H1 (cell line): ENCODE results near the gene ASZ1. TPM values are rescaled to one million over a fixed set of nuclear protein-coding genes. Genes with fewer than 3 reads are reported as not detected.

ENCODE experiments used
- CTCF ChIA-PET: fragments of 300-600 bp; sonication (Branson Sonifier 250); formaldehyde crosslinking; loops from one replicate; lab custom pipeline; 2021; ENCODE audit not compliant: partially characterized antibody; lab: Charles Lee
- POLR2A ChIA-PET: fragments of 300-600 bp; sonication (Branson Sonifier 250); formaldehyde crosslinking; loops from one replicate; lab custom pipeline; 2021; ENCODE audit warnings: inconsistent platforms; ENCODE audit not compliant: partially characterized antibody; lab: Charles Lee
- DNase-seq, 2 experiments: peaks; one replicate each; pipeline versions ENCODE4 v3.0.0 to v3.0.0-alpha.2; 2010 to 2022; ENCODE audit warnings: low spot score in 2 of 2, low read depth in 1 of 2, mixed read lengths in 1 of 2
- FAIRE-seq: peaks from 2 replicates; lab custom pipeline; 2011; peaks lifted over from hg19 to GRCh38; lab: Jason Lieb, UNC
- H2AFZ ChIP-seq: 2 replicates; pipeline ENCODE4 v1.8.1; 2012; ENCODE audit warnings: low read length, inconsistent platforms
- H2AK5ac ChIP-seq: 2 replicates; pipeline ENCODE4 v1.6.1; 2013; ENCODE audit warnings: low read depth, low read length
- H2BK120ac ChIP-seq: replicated peaks from 2 replicates; pipeline ENCODE3; 2013; ENCODE audit warnings: low read depth, low read length, inconsistent platforms
- H2BK12ac ChIP-seq: 2 replicates; pipeline ENCODE4 v1.6.1; 2013; ENCODE audit warnings: low read depth, low read length
- H2BK15ac ChIP-seq: 2 replicates; pipeline ENCODE4 v1.6.1; 2013; ENCODE audit warnings: low read length
- H2BK20ac ChIP-seq: 2 replicates; pipeline ENCODE4 v1.6.1; 2013; ENCODE audit warnings: low read length
- H2BK5ac ChIP-seq: 2 replicates; pipeline ENCODE4 v1.6.1; 2013; ENCODE audit warnings: low read depth, low read length
- H3K14ac ChIP-seq: 2 replicates; pipeline ENCODE4 v1.6.1; 2013; ENCODE audit warnings: inconsistent platforms; ENCODE audit not compliant: insufficient read length
- H3K18ac ChIP-seq: 2 replicates; pipeline ENCODE4 v1.6.1; 2013; ENCODE audit warnings: low read length; ENCODE audit errors: extremely low read depth
- H3K23ac ChIP-seq: 2 replicates; pipeline ENCODE4 v1.6.1; 2013; ENCODE audit warnings: inconsistent platforms; ENCODE audit not compliant: insufficient read length
- H3K23me2 ChIP-seq: 2 replicates; pipeline ENCODE4 v1.6.1; 2013; ENCODE audit warnings: low read depth, low read length
- H3K27ac ChIP-seq: 2 replicates; pipeline ENCODE4 v1.6.1; 2011; ENCODE audit warnings: low read depth, low read length, inconsistent platforms
- H3K27me3 ChIP-seq, 4 experiments: replicated peaks in 1 of 4; 1 replicate in 1 of 4; 2 replicates in 3 of 4; pipeline versions ENCODE4 v1.6.1 to v1.8.1; 2011 to 2013; ENCODE audit warnings: low read length in 3 of 4, mild to moderate bottlenecking in 3 of 4, inconsistent platforms in 2 of 4, mixed read lengths in 2 of 4, moderate library complexity in 1 of 4; ENCODE audit not compliant: control insufficient read depth in 3 of 4, insufficient read depth in 3 of 4; ENCODE audit errors: extremely low read depth in 1 of 4
- H3K36me3 ChIP-seq, 4 experiments: 2 replicates each; pipeline versions ENCODE4 v1.6.1 to v1.8.1; 2011 to 2013; ENCODE audit warnings: mild to moderate bottlenecking in 4 of 4, low read length in 3 of 4, moderate library complexity in 2 of 4, control low read depth in 1 of 4, inconsistent platforms in 1 of 4; ENCODE audit not compliant: insufficient read depth in 4 of 4, control insufficient read depth in 2 of 4
- H3K4ac ChIP-seq: replicated peaks from 2 replicates; pipeline ENCODE3; 2013; ENCODE audit warnings: low read length, low read depth, mixed read lengths, inconsistent platforms; ENCODE audit not compliant: insufficient read length
- H3K4me1 ChIP-seq, 4 experiments: replicated peaks in 1 of 4; 1 replicate in 1 of 4; 2 replicates in 3 of 4; pipeline versions ENCODE4 v1.6.1 to v1.8.1; 2011 to 2013; ENCODE audit warnings: low read length in 3 of 4, inconsistent platforms in 2 of 4, mixed read lengths in 1 of 4; ENCODE audit not compliant: insufficient read depth in 4 of 4, control insufficient read depth in 3 of 4
- H3K4me2 ChIP-seq, 2 experiments: 2 replicates each; pipeline versions ENCODE4 v1.6.1 to v1.8.1; 2011 to 2013; ENCODE audit warnings: low read depth in 2 of 2, low read length in 2 of 2, control low read depth in 1 of 2, inconsistent platforms in 1 of 2, mild to moderate bottlenecking in 1 of 2; ENCODE audit not compliant: insufficient read depth in 1 of 2
- H3K4me3 ChIP-seq, 4 experiments: fragments of 200-600, 300-600 bp in 1 of 4; sonication (generic), shearing (Covaris generic), sonication (Bioruptor Twin) in 1 of 4; 2 replicates each; pipeline versions ENCODE4 v1.5.1 to v1.8.1; 2011 to 2016; ENCODE audit warnings: low read length in 4 of 4, low read depth in 3 of 4, control low read depth in 2 of 4, inconsistent platforms in 2 of 4, mild to moderate bottlenecking in 2 of 4, mixed read lengths in 1 of 4, moderate library complexity in 1 of 4; ENCODE audit not compliant: insufficient read depth in 2 of 4; ENCODE audit errors: extremely low read depth in 1 of 4
- H3K56ac ChIP-seq: replicated peaks from 2 replicates; pipeline ENCODE3; 2013; ENCODE audit warnings: low read depth, mild to moderate bottlenecking, mixed read lengths, low read length, inconsistent platforms; ENCODE audit not compliant: insufficient read length
- H3K79me1 ChIP-seq: 2 replicates; pipeline ENCODE4 v1.6.1; 2013; ENCODE audit warnings: low read depth, low read length, control low read depth
- H3K79me2 ChIP-seq, 2 experiments: 2 replicates each; pipeline versions ENCODE4 v1.6.1 to v1.8.1; 2012 to 2013; ENCODE audit warnings: low read length in 2 of 2, mild to moderate bottlenecking in 2 of 2, inconsistent platforms in 1 of 2; ENCODE audit not compliant: insufficient read depth in 2 of 2, control insufficient read depth in 1 of 2
- H3K9ac ChIP-seq, 4 experiments: replicated peaks in 1 of 4; 1 replicate in 1 of 4; 2 replicates in 3 of 4; pipeline versions ENCODE4 v1.6.1 to v1.8.1; 2011 to 2013; ENCODE audit warnings: low read depth in 3 of 4, low read length in 3 of 4, control low read depth in 2 of 4, mild to moderate bottlenecking in 2 of 4, moderate library complexity in 2 of 4, inconsistent platforms in 1 of 4; ENCODE audit errors: extremely low read depth in 1 of 4
- H3K9me3 ChIP-seq, 2 experiments: 2 replicates each; pipeline versions ENCODE4 v1.6.1 to v1.8.1; 2012 to 2013; ENCODE audit warnings: mild to moderate bottlenecking in 2 of 2, moderate library complexity in 2 of 2, control low read depth in 1 of 2, inconsistent platforms in 1 of 2, low read depth in 1 of 2, low read length in 1 of 2, mixed read lengths in 1 of 2; ENCODE audit not compliant: insufficient read depth in 2 of 2
- H4K20me1 ChIP-seq, 2 experiments: replicated peaks in 1 of 2; 2 replicates each; pipeline versions ENCODE3 to v1.8.1; 2011 to 2013; ENCODE audit warnings: inconsistent platforms in 2 of 2, low read length in 2 of 2, mild to moderate bottlenecking in 1 of 2; ENCODE audit not compliant: insufficient read depth in 2 of 2, control insufficient read depth in 1 of 2
- H4K5ac ChIP-seq: 2 replicates; pipeline ENCODE4 v1.6.1; 2013; ENCODE audit warnings: low read length, low read depth, mixed read lengths, inconsistent platforms; ENCODE audit not compliant: insufficient read length
- H4K8ac ChIP-seq: 2 replicates; pipeline ENCODE4 v1.8.0; 2013; ENCODE audit warnings: mild to moderate bottlenecking, moderate library complexity, low read length, inconsistent platforms; ENCODE audit not compliant: insufficient read depth; ENCODE audit errors: extremely low read depth
- H4K91ac ChIP-seq: replicated peaks from 2 replicates; pipeline ENCODE3; 2013; ENCODE audit warnings: low read length, mixed read lengths, inconsistent platforms; ENCODE audit not compliant: insufficient read length
- HDAC2 ChIP-seq, 2 experiments: fragments of 300-600 bp in 1 of 2; sonication (generic) in 1 of 2; IDR thresholded peaks; 2 replicates each; pipeline ENCODE4 v1.6.1; 2011 to 2012; ENCODE audit warnings: low read depth in 2 of 2, low read length in 2 of 2, mild to moderate bottlenecking in 2 of 2, moderate library complexity in 2 of 2, borderline replicate concordance in 1 of 2, inconsistent platforms in 1 of 2
- SIX5 ChIP-seq: IDR thresholded peaks from 2 replicates; pipeline ENCODE4 v1.6.1; 2011; ENCODE audit warnings: mild to moderate bottlenecking, low read depth, low read length
- WGBS, 2 experiments: shearing (Covaris generic) in 1 of 2; methylation state at CpG; one replicate each; pipeline versions ENCODE4 v1.1.6 to v1.1.7; 2013 to 2015; ENCODE audit warnings: low lambda C conversion rate in 2 of 2, mixed read lengths in 2 of 2, inconsistent platforms in 1 of 2, low coverage in 1 of 2, missing lambda C conversion rate in 1 of 2; ENCODE audit not compliant: insufficient replicate concordance in 2 of 2, insufficient coverage in 1 of 2, insufficient read length in 1 of 2; ENCODE audit errors: extremely low coverage in 1 of 2, missing lambda C conversion rate in 1 of 2; 5-methylcytosine and 5-hydroxymethylcytosine counted together
- polyA plus RNA-seq, 7 experiments: library from polyadenylated mRNA; depleted of rRNA in 3 of 7; stranded (reverse) in 5 of 7; unstranded in 2 of 7; fragments of >200 nt in 5 of 7; fragments of 200-250 nt in 2 of 7; gene quantifications; 1 replicate in 5 of 7; 2 replicates in 1 of 7; 4 replicates in 1 of 7; pipeline versions ENCODE4 v1.2.1 to v1.2.3, GENCODE V29; 2011 to 2013; ENCODE audit warnings: missing spikeins in 2 of 7, mixed read lengths in 2 of 7
- total RNA-seq: library from RNA; stranded (reverse); fragmentation: NEBNext Ultra II Directional; extraction: Animal tissue kit (Norgen Biotek cat#: 25700); gene quantifications from 2 replicates; pipeline ENCODE4 v1.2.1, GENCODE V29; 2021

Gene ASZ1
- total and polyA plus RNA-seq, 2 of the 8 experiments (the other 6 are each of a cell fraction or from before 2014, with no cell fraction given) = not detected

GRCh38 chr7:117325836-117326235 lies 101.5 kb downstream of the ASZ1 start:
- H3K27me3 ChIP-seq = peaks cover 42 to 57% (median 55%) of the 10 kb centered on the region in 4 experiments

More at GRCh38 chr7:117325836-117326235, 101.5 kb downstream of the ASZ1 start:
- FAIRE-seq (no peak), DNase-seq (no peak)
- no peaks in the 10 kb centered on the region for H3K9me3 ChIP-seq
- H3K14ac ChIP-seq = no peak overlapping the region
- no peak overlapping the region for H3K18ac ChIP-seq
- peaks cover 0 to 4% of the 10 kb centered on the region in 2 experiments for H4K20me1 ChIP-seq
- H3K9ac ChIP-seq = no peak overlapping the region
- ChIA-PET CTCF (interaction anchor here (1.1 to 2.0 kb wide), 3 partner anchors 13 to 337 kb away, joined by 3 to 6 read pairs (median 5); no protein-coding TSS in a partner anchor), POLR2A (no interaction called here)
- H3K79me1 ChIP-seq = no peaks in the 10 kb centered on the region
- no peaks in the 10 kb centered on the region for H3K79me2 ChIP-seq
- no peak overlapping the region for H4K5ac ChIP-seq
- no peak overlapping the region for H3K4ac ChIP-seq
- H3K4me1 ChIP-seq = peaks cover 0 to 16% (median 4%) of the 10 kb centered on the region in 4 experiments; a peak in 3 of 7 replicates
- no peak overlapping the region for H2AFZ ChIP-seq
- TF ChIP-seq HDAC2 (IDR thresholded peaks at IDR 0.05; ENCODE audit: borderline replicate concordance in 1 of 2, low read depth in 2 of 2, low read length in 2 of 2) = no peak
- no peak for TF ChIP-seq SIX5
- H3K23me2 ChIP-seq = peaks cover 17% of the 10 kb centered on the region
- no peak overlapping the region for H3K4me3 ChIP-seq
- H2BK120ac ChIP-seq = no peak overlapping the region
- no peak overlapping the region for H2BK12ac ChIP-seq
- no peak overlapping the region for H2BK5ac ChIP-seq
- no peak overlapping the region for H3K56ac ChIP-seq
- H3K27ac ChIP-seq = no peak overlapping the region
- H3K4me2 ChIP-seq = no peak overlapping the region
- H2BK15ac ChIP-seq = no peak overlapping the region
- H2BK20ac ChIP-seq = no peak overlapping the region
- H4K8ac ChIP-seq = no peak overlapping the region
- H4K91ac ChIP-seq = no peak overlapping the region
- 84% methylated on average over 1 of the region's 1 CpG; no CpG with 5 or more reads in 1 of the 2 experiments for WGBS, 2 experiments
- no peak overlapping the region for H2AK5ac ChIP-seq
- peaks cover 0 to 3% (median 0%) of the 10 kb centered on the region in 4 experiments; a peak in 1 of 8 replicates for H3K36me3 ChIP-seq
- no peak overlapping the region for H3K23ac ChIP-seq
